Neural cell (in vitro differentiated cells): ENCODE measurements around the gene HAND2.

Source experiments
- CTCF ChIP-seq: fragments of 450-650 bp; IDR thresholded peaks from 2 replicates; pipeline ENCODE4 v1.5.1; 2014; ENCODE audit warnings: antibody characterized with exemption, mild to moderate bottlenecking, moderate library complexity; ENCODE audit not compliant: poor library complexity, severe bottlenecking
- EZH2 ChIP-seq: fragments of 200-600, 300-800 bp; shearing (Covaris generic), sonication (generic); IDR thresholded peaks from 2 replicates; pipeline ENCODE4 v1.6.1; 2014; ENCODE audit warnings: antibody characterized with exemption, low read length, borderline replicate concordance, mild to moderate bottlenecking; ENCODE audit not compliant: insufficient read depth, poor library complexity, severe bottlenecking
- POLR2AphosphoS5 ChIP-seq: IDR thresholded peaks from 2 replicates; pipeline ENCODE4 v1.6.1; 2012
- SMC3 ChIP-seq: fragments of 450-650 bp; conservative IDR thresholded peaks from 2 replicates; pipeline ENCODE4 v1.6.1; 2014; ENCODE audit warnings: antibody characterized with exemption, mild to moderate bottlenecking, moderate library complexity; ENCODE audit not compliant: poor library complexity
- TAF1 ChIP-seq: IDR thresholded peaks from 2 replicates; pipeline ENCODE4 v1.6.1; 2012; ENCODE audit warnings: low read depth
- TF ChIP-seq, protein P1 (sequence below): IDR thresholded peaks from 2 replicates; pipeline ENCODE4 v1.6.1; 2012; ENCODE audit warnings: borderline replicate concordance

GRCh38 chr4:173498771-173499170 lies 31.3 kb downstream of the HAND2 start:
- TF ChIP-seq, protein P1, sequence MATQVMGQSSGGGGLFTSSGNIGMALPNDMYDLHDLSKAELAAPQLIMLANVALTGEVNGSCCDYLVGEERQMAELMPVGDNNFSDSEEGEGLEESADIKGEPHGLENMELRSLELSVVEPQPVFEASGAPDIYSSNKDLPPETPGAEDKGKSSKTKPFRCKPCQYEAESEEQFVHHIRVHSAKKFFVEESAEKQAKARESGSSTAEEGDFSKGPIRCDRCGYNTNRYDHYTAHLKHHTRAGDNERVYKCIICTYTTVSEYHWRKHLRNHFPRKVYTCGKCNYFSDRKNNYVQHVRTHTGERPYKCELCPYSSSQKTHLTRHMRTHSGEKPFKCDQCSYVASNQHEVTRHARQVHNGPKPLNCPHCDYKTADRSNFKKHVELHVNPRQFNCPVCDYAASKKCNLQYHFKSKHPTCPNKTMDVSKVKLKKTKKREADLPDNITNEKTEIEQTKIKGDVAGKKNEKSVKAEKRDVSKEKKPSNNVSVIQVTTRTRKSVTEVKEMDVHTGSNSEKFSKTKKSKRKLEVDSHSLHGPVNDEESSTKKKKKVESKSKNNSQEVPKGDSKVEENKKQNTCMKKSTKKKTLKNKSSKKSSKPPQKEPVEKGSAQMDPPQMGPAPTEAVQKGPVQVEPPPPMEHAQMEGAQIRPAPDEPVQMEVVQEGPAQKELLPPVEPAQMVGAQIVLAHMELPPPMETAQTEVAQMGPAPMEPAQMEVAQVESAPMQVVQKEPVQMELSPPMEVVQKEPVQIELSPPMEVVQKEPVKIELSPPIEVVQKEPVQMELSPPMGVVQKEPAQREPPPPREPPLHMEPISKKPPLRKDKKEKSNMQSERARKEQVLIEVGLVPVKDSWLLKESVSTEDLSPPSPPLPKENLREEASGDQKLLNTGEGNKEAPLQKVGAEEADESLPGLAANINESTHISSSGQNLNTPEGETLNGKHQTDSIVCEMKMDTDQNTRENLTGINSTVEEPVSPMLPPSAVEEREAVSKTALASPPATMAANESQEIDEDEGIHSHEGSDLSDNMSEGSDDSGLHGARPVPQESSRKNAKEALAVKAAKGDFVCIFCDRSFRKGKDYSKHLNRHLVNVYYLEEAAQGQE: no peak
- no peak for TF ChIP-seq CTCF
- TF ChIP-seq TAF1: no peak
- no peak for TF ChIP-seq EZH2
- no peak for TF ChIP-seq POLR2AphosphoS5
- no peak for TF ChIP-seq SMC3
